Measurements from ENCODE around the gene USP10. TPM values are rescaled to one million over a fixed set of nuclear protein-coding genes. Genes with fewer than 3 reads are reported as not detected.

Gene USP10
- total RNA-seq, 1 experiment from 2014 or later: 203 TPM

DNA sequence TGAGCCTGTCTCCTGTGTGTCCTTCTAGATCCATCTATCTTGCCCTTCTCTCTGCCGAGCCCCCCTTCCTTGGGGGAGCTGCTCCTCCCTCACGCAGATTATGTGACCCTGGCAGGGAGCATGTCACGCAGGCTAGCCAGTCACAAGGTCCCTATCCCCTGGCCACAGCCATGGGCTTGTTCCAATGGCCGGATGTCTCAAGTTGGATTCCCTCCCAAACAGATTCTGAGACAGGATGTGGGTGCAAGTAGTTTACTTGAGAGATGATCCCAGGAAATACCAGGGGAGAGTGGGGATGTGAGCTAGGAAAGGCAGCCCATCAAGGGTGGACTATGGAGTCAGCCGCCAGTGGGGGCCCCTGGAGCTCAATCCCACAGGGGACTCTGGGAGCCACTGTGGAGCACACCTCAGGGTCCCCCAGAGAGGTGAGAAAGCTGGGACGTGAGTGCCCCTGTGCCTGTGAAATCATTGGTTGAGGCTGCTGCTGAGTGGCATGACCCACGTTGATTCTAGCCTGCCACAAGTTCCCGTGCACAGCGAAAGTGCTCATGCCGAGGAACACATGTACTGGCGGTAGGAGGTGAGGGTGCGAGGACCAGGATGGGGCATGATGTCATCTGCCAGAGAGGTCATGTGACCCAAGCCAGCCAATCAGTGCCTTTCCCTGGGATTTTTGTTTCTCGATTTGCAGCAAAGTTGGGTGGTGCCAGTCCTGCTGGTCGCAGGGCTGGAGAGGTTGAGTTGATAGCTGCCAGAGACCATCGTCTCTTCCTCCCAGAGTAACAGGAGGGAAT lies 113.5 kb downstream of the USP10 start:
- Histone ChIP-seq H3K4me1 (ENCODE audit: insufficient read depth, low read length) (no peaks in the 10 kb centered on the region), H3K56ac (ENCODE audit: insufficient read length, low read depth, low read length) (no peak overlapping the region), H3K23me2 (ENCODE audit: insufficient read length, low read depth, low read length, poor library complexity, severe bottlenecking) (no peaks in the 10 kb centered on the region), H2BK12ac (ENCODE audit: insufficient read length, low read depth, low read length) (no peak overlapping the region), H2BK15ac (ENCODE audit: low read depth, low read length) (no peak overlapping the region), H4K91ac (ENCODE audit: insufficient read length, low read depth, low read length) (no peak overlapping the region), H3K18ac (ENCODE audit: insufficient read length, low read depth, low read length) (no peak overlapping the region), H3K27ac (ENCODE audit: insufficient read length, low read depth, low read length) (no peak overlapping the region), H3K79me2 (ENCODE audit: insufficient read depth, low read length) (no peaks in the 10 kb centered on the region), H3K9me3 (ENCODE audit: control insufficient read depth, low read depth, low read length) (no peaks in the 10 kb centered on the region), H2BK5ac (ENCODE audit: insufficient read length, low read length) (no peak overlapping the region), H2AFZ (ENCODE audit: low read length) (no peak overlapping the region), H3K14ac (ENCODE audit: insufficient read depth, low read length) (no peak overlapping the region), H3K79me1 (ENCODE audit: insufficient read depth, low read depth, low read length, poor library complexity, severe bottlenecking) (no peaks in the 10 kb centered on the region), H3K23ac (ENCODE audit: insufficient read length, low read depth, low read length) (no peak overlapping the region), H2AK5ac (ENCODE audit: insufficient read length, low read length) (no peak overlapping the region), H4K20me1 (ENCODE audit: control insufficient read depth, insufficient read depth, insufficient read length) (no peaks in the 10 kb centered on the region), H3K4me2 (ENCODE audit: insufficient read depth, insufficient read length, low read length) (no peak overlapping the region), H3K4ac (ENCODE audit: low read depth, low read length) (no peak overlapping the region), H3T11ph (ENCODE audit: low read length) (no peak overlapping the region), H4K5ac (ENCODE audit: insufficient read length, low read depth, low read length) (no peak overlapping the region), H3K27me3 (ENCODE audit: insufficient read depth, low read length) (no peaks in the 10 kb centered on the region), H2BK20ac (ENCODE audit: low read depth, low read length, poor library complexity, severe bottlenecking) (no peak overlapping the region), H4K8ac (replicated peaks; ENCODE audit: insufficient read length, low read depth, low read length) (no peak overlapping the region), H3K9ac (ENCODE audit: extremely low read depth, insufficient read length, low read length) (no peak overlapping the region), H2BK120ac (ENCODE audit: low read depth, low read length, poor library complexity, severe bottlenecking) (no peak overlapping the region)
- Mint-ChIP-seq H3K27me3 (ENCODE audit: low read depth) (peaks cover 63% of the 10 kb centered on the region), H3K9me3 (no peaks in the 10 kb centered on the region; a peak in 1 of 5 replicates), H3K4me1 (no peaks in the 10 kb centered on the region; a peak in 1 of 4 replicates), H3K4me3 (no peak overlapping the region), H3K36me3 (ENCODE audit: insufficient read depth in 1 of 3, low read depth in 3 of 3) (no peaks in the 10 kb centered on the region), H3K27ac (no peak overlapping the region)
- WGBS (ENCODE audit: extremely low coverage, insufficient read length, low lambda C conversion rate): no CpG with 5 or more reads among the region's 15 CpGs
- TF ChIP-seq, protein P1, sequence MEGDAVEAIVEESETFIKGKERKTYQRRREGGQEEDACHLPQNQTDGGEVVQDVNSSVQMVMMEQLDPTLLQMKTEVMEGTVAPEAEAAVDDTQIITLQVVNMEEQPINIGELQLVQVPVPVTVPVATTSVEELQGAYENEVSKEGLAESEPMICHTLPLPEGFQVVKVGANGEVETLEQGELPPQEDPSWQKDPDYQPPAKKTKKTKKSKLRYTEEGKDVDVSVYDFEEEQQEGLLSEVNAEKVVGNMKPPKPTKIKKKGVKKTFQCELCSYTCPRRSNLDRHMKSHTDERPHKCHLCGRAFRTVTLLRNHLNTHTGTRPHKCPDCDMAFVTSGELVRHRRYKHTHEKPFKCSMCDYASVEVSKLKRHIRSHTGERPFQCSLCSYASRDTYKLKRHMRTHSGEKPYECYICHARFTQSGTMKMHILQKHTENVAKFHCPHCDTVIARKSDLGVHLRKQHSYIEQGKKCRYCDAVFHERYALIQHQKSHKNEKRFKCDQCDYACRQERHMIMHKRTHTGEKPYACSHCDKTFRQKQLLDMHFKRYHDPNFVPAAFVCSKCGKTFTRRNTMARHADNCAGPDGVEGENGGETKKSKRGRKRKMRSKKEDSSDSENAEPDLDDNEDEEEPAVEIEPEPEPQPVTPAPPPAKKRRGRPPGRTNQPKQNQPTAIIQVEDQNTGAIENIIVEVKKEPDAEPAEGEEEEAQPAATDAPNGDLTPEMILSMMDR (conservative IDR thresholded peaks at IDR 0.05): no peak
- DNase-seq: peak; percentile 30

Data from H9 (cell line).